GM12878 (cell line): Measurements from ENCODE around the gene AKT1. TPM values are rescaled to one million over a fixed set of nuclear protein-coding genes. Genes with fewer than 3 reads are reported as not detected.

Experiments used
- ASH2L ChIP-seq: fragments of 300-600, 200-600 bp; sonication (generic); IDR thresholded peaks from 2 replicates; pipeline ENCODE4 v1.6.1; 2017; ENCODE audit warnings: low read depth, mild to moderate bottlenecking, borderline replicate concordance
- BACH1 ChIP-seq: fragments of 450-650 bp; IDR thresholded peaks from 2 replicates; pipeline ENCODE4 v1.6.1; 2017; ENCODE audit warnings: mild to moderate bottlenecking, borderline replicate concordance
- BHLHE40 ChIP-seq, 2 experiments: fragments of 450-650 bp in 1 of 2; IDR thresholded peaks; 2 replicates each; pipeline ENCODE4 v1.6.1; 2011 to 2017; ENCODE audit warnings: low read depth in 2 of 2, borderline replicate concordance in 1 of 2, improper control_type of control experiment in 1 of 2, low read length in 1 of 2, mild to moderate bottlenecking in 1 of 2
- CREB1 ChIP-seq: IDR thresholded peaks from 2 replicates; pipeline ENCODE4 v1.6.1; 2012; ENCODE audit warnings: low read depth, mild to moderate bottlenecking, inconsistent platforms
- CREM ChIP-seq: IDR thresholded peaks from 2 replicates; pipeline ENCODE4 v1.6.1; 2014; ENCODE audit warnings: antibody characterized with exemption, low read depth
- ESRRA ChIP-seq: IDR thresholded peaks from 2 replicates; pipeline ENCODE4 v1.6.1; 2012; ENCODE audit warnings: mild to moderate bottlenecking, low read length, improper control_type of control experiment
- FOXM1 ChIP-seq: IDR thresholded peaks from 2 replicates; pipeline ENCODE4 v1.6.1; 2012; ENCODE audit warnings: low read depth, mild to moderate bottlenecking, inconsistent platforms, low read length, moderate library complexity
- GATAD2B ChIP-seq: fragments of 450-650 bp; conservative IDR thresholded peaks from 2 replicates; pipeline ENCODE4 v1.6.1; 2017; ENCODE audit warnings: low read depth, mild to moderate bottlenecking, moderate library complexity
- IRF4 ChIP-seq: IDR thresholded peaks from 2 replicates; pipeline ENCODE4 v1.6.1; 2011; ENCODE audit warnings: low read depth, low read length
- KDM1A ChIP-seq: fragments of 200-600 bp; sonication (generic); IDR thresholded peaks from 2 replicates; pipeline ENCODE4 v1.6.1; 2016; ENCODE audit warnings: borderline replicate concordance
- KLF5 ChIP-seq: fragments of 450-650 bp; IDR thresholded peaks from 2 replicates; pipeline ENCODE4 v1.6.1; 2014; ENCODE audit warnings: mild to moderate bottlenecking; ENCODE audit not compliant: partially characterized antibody
- MTA2 ChIP-seq: fragments of 450-650 bp; IDR thresholded peaks from 2 replicates; pipeline ENCODE4 v1.6.1; 2016; ENCODE audit warnings: low read depth, mild to moderate bottlenecking, moderate library complexity
- MYC ChIP-seq: IDR thresholded peaks from 2 replicates; pipeline ENCODE4 v1.6.1; 2011; ENCODE audit warnings: mild to moderate bottlenecking, low read length, moderate library complexity, inconsistent platforms; ENCODE audit not compliant: insufficient read depth, insufficient replicate concordance, insufficient read length, severe bottlenecking
- PAX5 ChIP-seq: IDR thresholded peaks from 2 replicates; pipeline ENCODE4 v1.6.1; 2011; ENCODE audit warnings: low read depth, low read length, borderline replicate concordance
- PAX8 ChIP-seq: fragments of 450-650 bp; IDR thresholded peaks from 2 replicates; pipeline ENCODE4 v1.6.1; 2017; ENCODE audit warnings: mild to moderate bottlenecking, moderate library complexity
- RAD21 ChIP-seq: IDR thresholded peaks from 2 replicates; pipeline ENCODE4 v1.6.1; 2011; ENCODE audit warnings: mild to moderate bottlenecking, low read depth, low read length, moderate library complexity; ENCODE audit not compliant: insufficient read depth
- RELA ChIP-seq: fragments of 450-650 bp; IDR thresholded peaks from 2 replicates; pipeline ENCODE4 v1.8.0; 2014; ENCODE audit warnings: borderline replicate concordance; ENCODE audit not compliant: partially characterized antibody
- SMARCA5 ChIP-seq: fragments of 450-650 bp; IDR thresholded peaks from 2 replicates; pipeline ENCODE4 v1.6.1; 2017; ENCODE audit warnings: mild to moderate bottlenecking
- SP1 ChIP-seq: IDR thresholded peaks from one replicate; pipeline ENCODE4 v1.6.1; 2011; ENCODE audit warnings: low read depth, low read length
- SRF ChIP-seq, 2 experiments: IDR thresholded peaks; 2 replicates each; pipeline ENCODE4 v1.6.1; 2011; ENCODE audit warnings: low read depth in 2 of 2, low read length in 2 of 2, mild to moderate bottlenecking in 1 of 2, moderate library complexity in 1 of 2
- STAT3 ChIP-seq: IDR thresholded peaks from 2 replicates; pipeline ENCODE4 v1.6.1; 2011; ENCODE audit warnings: low read depth, low read length, improper control_type of control experiment
- TARDBP ChIP-seq: IDR thresholded peaks from 2 replicates; pipeline ENCODE4 v1.6.1; 2016; ENCODE audit warnings: borderline replicate concordance
- TBL1XR1 ChIP-seq: IDR thresholded peaks from 2 replicates; pipeline ENCODE4 v1.6.1; 2012; ENCODE audit warnings: low read depth, low read length, improper control_type of control experiment
- polyA plus RNA-seq, 11 experiments: library from polyadenylated mRNA; depleted of rRNA in 4 of 11; unstranded in 6 of 11; stranded (reverse) in 5 of 11; fragments of >200 nt; fragmentation: Nextera tagmentation in 4 of 11; fragmentation: Illumina TruSeq in 1 of 11; extraction: Ambion mirVana in 4 of 11; extraction: Trizol in 1 of 11; gene quantifications; 1 replicate in 1 of 11; 2 replicates in 10 of 11; pipeline versions ENCODE4 v1.2.1 to v1.2.3, GENCODE V29; 2011 to 2016; ENCODE audit warnings: inconsistent platforms in 2 of 11, missing spikeins in 2 of 11, low read depth in 1 of 11
- total RNA-seq, 4 experiments: library from RNA; depleted of rRNA in 3 of 4; stranded (reverse); fragments of >200 nt in 3 of 4; fragmentation: Illumina TruSeq in 1 of 4; extraction: Trizol in 1 of 4; gene quantifications; 2 replicates each; pipeline versions ENCODE4 v1.2.1 to v1.2.3, GENCODE V29; 2013 to 2021
- TF ChIP-seq, protein P1 (sequence below): fragments of 450-650 bp; IDR thresholded peaks from 2 replicates; pipeline ENCODE4 v1.6.1; 2017; ENCODE audit warnings: mild to moderate bottlenecking
- TF ChIP-seq, protein P2 (sequence below): fragments of 450-650 bp; conservative IDR thresholded peaks from 2 replicates; pipeline ENCODE4 v1.6.1; 2017; ENCODE audit warnings: mild to moderate bottlenecking, moderate library complexity
- TF ChIP-seq, protein P3 (sequence below), 3 experiments: IDR thresholded peaks in 2 of 3; conservative IDR thresholded peaks in 1 of 3; 2 replicates each; pipeline ENCODE4 v1.5.1; 2011; ENCODE audit warnings: low read depth in 3 of 3, low read length in 3 of 3, mild to moderate bottlenecking in 3 of 3, control low read depth in 2 of 3, moderate library complexity in 2 of 3, inconsistent platforms in 1 of 3, mixed read lengths in 1 of 3; ENCODE audit not compliant: control insufficient read depth in 2 of 3, insufficient read depth in 1 of 3; ENCODE audit errors: extremely low read depth in 1 of 3

Gene AKT1
- total and polyA plus RNA-seq, 10 of the 15 experiments (the other 5 are each of a cell fraction or from before 2014, with no cell fraction given), result 0.63 to 110 (median 58.9) TPM

DNA sequence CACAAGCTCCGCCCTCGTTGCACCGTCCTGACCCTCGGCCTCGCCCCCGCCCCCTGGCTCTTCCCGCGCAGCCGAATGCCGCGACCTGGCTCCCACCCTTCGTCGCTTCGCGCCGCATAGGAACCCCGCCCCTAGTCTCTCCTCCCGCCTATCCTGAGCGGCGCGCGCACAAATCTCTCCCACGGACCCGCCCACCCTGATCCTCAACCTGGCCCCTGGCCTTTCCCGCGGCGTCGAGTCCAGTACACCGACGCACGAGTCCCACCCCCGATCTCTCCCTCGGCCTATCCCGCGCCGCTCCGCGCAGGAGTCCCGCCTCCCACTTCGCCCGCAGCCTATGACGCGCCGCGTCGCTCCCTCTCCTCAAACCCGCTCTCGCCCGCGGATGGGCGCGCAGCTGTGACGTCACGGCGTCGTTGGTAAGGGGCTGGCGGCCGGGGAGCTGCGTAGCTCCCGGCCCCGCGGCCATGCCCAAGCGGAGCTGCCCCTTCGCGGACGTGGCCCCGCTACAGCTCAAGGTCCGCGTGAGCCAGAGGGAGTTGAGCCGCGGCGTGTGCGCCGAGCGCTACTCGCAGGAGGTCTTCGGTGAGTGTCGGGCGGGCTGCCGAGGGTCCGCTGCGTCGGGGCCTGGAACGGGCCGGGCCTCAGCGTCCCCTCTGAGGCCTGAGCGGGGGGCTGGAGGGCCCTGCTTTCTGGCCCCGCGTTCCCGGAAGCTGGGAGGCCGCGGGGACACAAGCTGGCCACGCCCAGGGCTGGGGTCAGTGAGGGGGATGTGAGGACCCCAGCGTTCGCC lies 42.6 kb downstream of the AKT1 start, which contains the start of gene SIVA1 (continued):
- TF ChIP-seq TBL1XR1 (no peak), SRF (IDR thresholded peaks at IDR 0.05; ENCODE audit: low read depth in 2 of 2, low read length in 2 of 2) (peak in 1 of 2 experiments; percentile 80; a peak in 2 of 4 replicates), BHLHE40 (IDR thresholded peaks at IDR 0.05; ENCODE audit: borderline replicate concordance in 1 of 2, low read depth in 2 of 2, low read length in 1 of 2) (peak; percentile 10 to 66; a peak in 3 of 4 replicates), IRF4 (no peak), SP1 (peak; percentile 94), TARDBP (no peak), MTA2 (no peak), ASH2L (peak; percentile 50; the same call in 1 of the 2 replicates), KDM1A (no peak), GATAD2B (peak; percentile 75), CREM (peak; percentile 99), BACH1 (peak; percentile 74), PAX8 (no peak), STAT3 (no peak), ESRRA (no peak), KLF5 (peak; percentile 33), SMARCA5 (peak; percentile 53; the same call in 1 of the 2 replicates), CREB1 (peak; percentile 99), RELA (peak; percentile 68), RAD21 (no peak), PAX5 (peak; percentile 25; the same call in 1 of the 2 replicates), MYC (peak; percentile 22), FOXM1 (no peak)
- TF ChIP-seq, protein P1, sequence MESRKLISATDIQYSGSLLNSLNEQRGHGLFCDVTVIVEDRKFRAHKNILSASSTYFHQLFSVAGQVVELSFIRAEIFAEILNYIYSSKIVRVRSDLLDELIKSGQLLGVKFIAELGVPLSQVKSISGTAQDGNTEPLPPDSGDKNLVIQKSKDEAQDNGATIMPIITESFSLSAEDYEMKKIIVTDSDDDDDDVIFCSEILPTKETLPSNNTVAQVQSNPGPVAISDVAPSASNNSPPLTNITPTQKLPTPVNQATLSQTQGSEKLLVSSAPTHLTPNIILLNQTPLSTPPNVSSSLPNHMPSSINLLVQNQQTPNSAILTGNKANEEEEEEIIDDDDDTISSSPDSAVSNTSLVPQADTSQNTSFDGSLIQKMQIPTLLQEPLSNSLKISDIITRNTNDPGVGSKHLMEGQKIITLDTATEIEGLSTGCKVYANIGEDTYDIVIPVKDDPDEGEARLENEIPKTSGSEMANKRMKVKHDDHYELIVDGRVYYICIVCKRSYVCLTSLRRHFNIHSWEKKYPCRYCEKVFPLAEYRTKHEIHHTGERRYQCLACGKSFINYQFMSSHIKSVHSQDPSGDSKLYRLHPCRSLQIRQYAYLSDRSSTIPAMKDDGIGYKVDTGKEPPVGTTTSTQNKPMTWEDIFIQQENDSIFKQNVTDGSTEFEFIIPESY, result no peak
- TF ChIP-seq, protein P2, sequence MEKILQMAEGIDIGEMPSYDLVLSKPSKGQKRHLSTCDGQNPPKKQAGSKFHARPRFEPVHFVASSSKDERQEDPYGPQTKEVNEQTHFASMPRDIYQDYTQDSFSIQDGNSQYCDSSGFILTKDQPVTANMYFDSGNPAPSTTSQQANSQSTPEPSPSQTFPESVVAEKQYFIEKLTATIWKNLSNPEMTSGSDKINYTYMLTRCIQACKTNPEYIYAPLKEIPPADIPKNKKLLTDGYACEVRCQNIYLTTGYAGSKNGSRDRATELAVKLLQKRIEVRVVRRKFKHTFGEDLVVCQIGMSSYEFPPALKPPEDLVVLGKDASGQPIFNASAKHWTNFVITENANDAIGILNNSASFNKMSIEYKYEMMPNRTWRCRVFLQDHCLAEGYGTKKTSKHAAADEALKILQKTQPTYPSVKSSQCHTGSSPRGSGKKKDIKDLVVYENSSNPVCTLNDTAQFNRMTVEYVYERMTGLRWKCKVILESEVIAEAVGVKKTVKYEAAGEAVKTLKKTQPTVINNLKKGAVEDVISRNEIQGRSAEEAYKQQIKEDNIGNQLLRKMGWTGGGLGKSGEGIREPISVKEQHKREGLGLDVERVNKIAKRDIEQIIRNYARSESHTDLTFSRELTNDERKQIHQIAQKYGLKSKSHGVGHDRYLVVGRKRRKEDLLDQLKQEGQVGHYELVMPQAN, result peak; percentile 93
- TF ChIP-seq, protein P3, sequence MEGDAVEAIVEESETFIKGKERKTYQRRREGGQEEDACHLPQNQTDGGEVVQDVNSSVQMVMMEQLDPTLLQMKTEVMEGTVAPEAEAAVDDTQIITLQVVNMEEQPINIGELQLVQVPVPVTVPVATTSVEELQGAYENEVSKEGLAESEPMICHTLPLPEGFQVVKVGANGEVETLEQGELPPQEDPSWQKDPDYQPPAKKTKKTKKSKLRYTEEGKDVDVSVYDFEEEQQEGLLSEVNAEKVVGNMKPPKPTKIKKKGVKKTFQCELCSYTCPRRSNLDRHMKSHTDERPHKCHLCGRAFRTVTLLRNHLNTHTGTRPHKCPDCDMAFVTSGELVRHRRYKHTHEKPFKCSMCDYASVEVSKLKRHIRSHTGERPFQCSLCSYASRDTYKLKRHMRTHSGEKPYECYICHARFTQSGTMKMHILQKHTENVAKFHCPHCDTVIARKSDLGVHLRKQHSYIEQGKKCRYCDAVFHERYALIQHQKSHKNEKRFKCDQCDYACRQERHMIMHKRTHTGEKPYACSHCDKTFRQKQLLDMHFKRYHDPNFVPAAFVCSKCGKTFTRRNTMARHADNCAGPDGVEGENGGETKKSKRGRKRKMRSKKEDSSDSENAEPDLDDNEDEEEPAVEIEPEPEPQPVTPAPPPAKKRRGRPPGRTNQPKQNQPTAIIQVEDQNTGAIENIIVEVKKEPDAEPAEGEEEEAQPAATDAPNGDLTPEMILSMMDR (IDR thresholded peaks at IDR 0.05 in 2 of 3, conservative IDR thresholded peaks at IDR 0.05 in 1 of 3; ENCODE audit: control insufficient read depth in 2 of 3, extremely low read depth in 1 of 3, insufficient read depth in 1 of 3, low read depth in 3 of 3, low read length in 3 of 3), result no peak
